Pancreas (tissue), 10 donors: ENCODE measurements around the gene NEK4. TPM values are rescaled to one million over a fixed set of nuclear protein-coding genes. Genes with fewer than 3 reads are reported as not detected.
"Not testable (repeated sequence)": the region's sequence is repeated elsewhere in the genome, so short reads cannot be mapped to it uniquely, and the experiment has no call there.

Experiments used
- ATAC-seq, 4 donors: fragments of 200-7000 bp; cut with Tn5 transposase; one replicate each; pipeline versions ENCODE4 v1.8.0 to v1.9.1; 2020; ENCODE audit warnings: mild to moderate bottlenecking in 4 of 4, moderate library complexity in 4 of 4
- DNase-seq, 6 donors: peaks; one replicate each; pipeline ENCODE4 v3.0.0-alpha.2; 2020
- FAIRE-seq: peaks from 2 replicates; lab custom pipeline; 2012; peaks lifted over from hg19 to GRCh38; lab: Jason Lieb, UNC
- H3K27ac ChIP-seq, 4 donors: fragments of 200-600 bp; sonication (generic); 1 replicate in 3 of 4; 2 replicates in 1 of 4; pipeline versions ENCODE4 v1.5.0 to v1.8.0; 2020
- H3K27me3 ChIP-seq, 4 donors: fragments of 200-600 bp; one replicate each; pipeline ENCODE4 v1.8.0; 2021
- H3K36me3 ChIP-seq, 3 donors: fragments of 200-600 bp; sonication (generic) in 1 of 3; one replicate each; pipeline versions ENCODE4 v1.5.0 to v1.8.0; 2020 to 2021
- H3K4me1 ChIP-seq, 3 donors: fragments of 200-600 bp; one replicate each; pipeline ENCODE4 v1.8.0; 2021
- H3K4me3 ChIP-seq, 4 donors: fragments of 200-600 bp; sonication (generic) in 2 of 4; one replicate each; pipeline versions ENCODE4 v1.5.0 to v1.8.0; 2020 to 2021
- H3K9me3 ChIP-seq, 4 donors: fragments of 200-600 bp; one replicate each; pipeline ENCODE4 v1.8.0; 2021
- WGBS, 2 donors: extraction: QIAGEN DNeasy Blood & Tissue Kit; methylation state at CpG; one replicate each; pipeline ENCODE4 v1.1.7; 2013; 5-methylcytosine and 5-hydroxymethylcytosine counted together
- intact Hi-C, 3 donors: fragments of 100-400 bp; cut with DNase I; formaldehyde crosslinking; loops; one replicate each; pipeline versions ENCODE4 v1.11.1 to v1.14.2; 2022
- polyA plus RNA-seq, 2 donors: library from polyadenylated mRNA; stranded (reverse); fragments of 200-250 nt; gene quantifications; one replicate each; pipeline ENCODE4 v1.2.3, GENCODE V29; 2013
- total RNA-seq, 6 donors: library from RNA; stranded (reverse); fragmentation: NEBNext Ultra II Directional in 4 of 6; extraction: Animal tissue kit (Norgen Biotek cat#: 25700) in 4 of 6; gene quantifications; one replicate each; pipeline versions ENCODE4 v1.2.1 to v1.2.4, GENCODE V29; 2021 to 2023
- TF ChIP-seq, protein P1 (sequence below), 4 donors: fragments of 200-600 bp; sonication (generic) in 3 of 4; IDR thresholded peaks; one replicate each; pipeline versions ENCODE4 v1.5.0 to v1.8.0; 2021; ENCODE audit warnings: antibody characterized with exemption in 4 of 4
- donor health status: healthy with polysubstance abuse.
- donor health status: DM: no; HTN: no; CAD: no; lungs with moderate emphysema.
- donor health status: DM: no; HTN: no; CAD: no.
- donor health status: control.
- donor health status: control.
- donor health status: Bipolar disorder and iron deficiency.
- donor health status: DM: yes; HTN: yes; CAD: no.
- donor health status: DM: no; HTN: no; CAD: no.
- donor health status: DM: no; HTN: no; CAD: no.
- donor health status: DM: yes; HTN: yes; CAD: no.

The NEK4 gene
- total and polyA plus RNA-seq, 8 donors: 4.0 to 22.0 (median 14.8) TPM

DNA sequence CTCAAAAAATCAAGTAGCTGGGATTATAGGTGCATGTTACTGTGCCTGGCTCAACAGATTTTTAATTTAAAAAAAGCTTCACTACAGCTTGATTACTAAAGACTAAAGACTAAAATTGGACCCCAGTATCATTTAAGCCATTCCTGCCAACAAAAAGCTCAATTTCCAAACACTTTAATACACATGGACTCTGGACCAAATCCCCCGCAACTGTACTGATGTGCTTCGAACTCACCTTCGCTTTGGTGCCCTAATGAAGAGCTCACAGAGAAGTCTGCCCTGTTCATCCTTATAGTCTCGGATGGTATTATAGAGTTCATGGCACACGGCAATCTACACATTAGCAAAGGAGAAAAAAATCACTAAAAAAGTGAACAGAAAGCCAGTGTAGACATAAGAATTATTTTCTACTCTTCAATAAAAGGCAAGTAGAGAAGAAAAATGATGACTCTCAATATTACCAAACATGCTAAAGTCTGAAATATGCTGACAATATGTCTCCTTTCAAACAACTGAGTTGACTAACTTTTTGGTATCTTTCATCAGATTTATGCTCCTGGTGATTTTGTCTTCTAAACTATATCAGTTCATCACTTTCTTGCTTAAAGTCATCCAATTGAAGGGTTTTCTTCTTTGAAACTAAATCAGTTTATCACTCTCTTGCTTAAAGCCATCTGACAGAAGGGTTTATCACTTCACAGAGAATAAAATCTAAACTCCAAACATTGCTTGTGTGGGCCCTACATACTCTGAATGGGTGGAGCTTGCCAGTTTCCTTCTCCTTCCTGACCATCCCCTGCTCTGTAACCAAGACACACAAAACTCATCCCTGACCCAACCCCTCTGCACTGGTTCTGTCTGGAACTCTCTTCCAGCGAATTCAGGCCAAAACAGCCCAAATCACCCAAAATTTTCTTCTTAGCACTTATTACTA is 92.2 kb downstream of the NEK4 start:
- ATAC-seq (no peak), FAIRE-seq (no peak)
- no peak overlapping the region for H3K27ac ChIP-seq

DNA sequence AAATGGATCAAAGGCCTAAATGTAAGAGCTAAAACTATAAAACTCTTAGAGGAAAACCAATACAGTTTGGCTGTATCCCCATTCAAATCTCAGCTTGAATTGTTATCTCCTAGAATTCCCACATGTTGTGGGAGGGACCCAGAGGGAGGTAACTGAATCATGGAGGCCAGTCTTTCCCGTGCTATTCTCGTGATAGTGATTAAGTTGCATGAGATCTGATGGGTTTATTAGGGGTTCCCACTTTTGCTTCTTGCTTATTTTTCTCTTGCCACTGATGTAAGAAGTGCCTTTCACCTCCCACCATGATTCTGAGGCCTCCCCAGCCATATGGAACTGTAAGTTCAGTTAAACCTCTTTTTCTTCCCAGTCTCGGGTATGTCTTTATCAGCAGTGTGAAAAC is 94.5 kb downstream of the NEK4 start:
- H3K27me3 ChIP-seq, FAIRE-seq, DNase-seq, intact Hi-C loops, ATAC-seq, H3K27ac ChIP-seq, H3K9me3 ChIP-seq, H3K4me3 ChIP-seq: not testable (repeated sequence)
- WGBS, 2 donors: 49 to 52% methylated on average over 3 of the region's 3 CpGs
- peaks cover 0 to 30% (median 7%) of the 10 kb centered on the region in 3 donors for H3K36me3 ChIP-seq
- peaks cover 0 to 13% (median 11%) of the 10 kb centered on the region in 3 donors for H3K4me1 ChIP-seq

More for the DNA sequence above, 92.2 kb downstream of the NEK4 start:
- peaks cover 0 to 30% (median 7%) of the 10 kb centered on the region in 3 donors for H3K36me3 ChIP-seq
- no peaks in the 10 kb centered on the region for H3K9me3 ChIP-seq
- peaks cover 11 to 27% (median 11%) of the 10 kb centered on the region in 3 donors for H3K4me1 ChIP-seq
- H3K27me3 ChIP-seq: no peaks in the 10 kb centered on the region
- TF ChIP-seq, protein P1, sequence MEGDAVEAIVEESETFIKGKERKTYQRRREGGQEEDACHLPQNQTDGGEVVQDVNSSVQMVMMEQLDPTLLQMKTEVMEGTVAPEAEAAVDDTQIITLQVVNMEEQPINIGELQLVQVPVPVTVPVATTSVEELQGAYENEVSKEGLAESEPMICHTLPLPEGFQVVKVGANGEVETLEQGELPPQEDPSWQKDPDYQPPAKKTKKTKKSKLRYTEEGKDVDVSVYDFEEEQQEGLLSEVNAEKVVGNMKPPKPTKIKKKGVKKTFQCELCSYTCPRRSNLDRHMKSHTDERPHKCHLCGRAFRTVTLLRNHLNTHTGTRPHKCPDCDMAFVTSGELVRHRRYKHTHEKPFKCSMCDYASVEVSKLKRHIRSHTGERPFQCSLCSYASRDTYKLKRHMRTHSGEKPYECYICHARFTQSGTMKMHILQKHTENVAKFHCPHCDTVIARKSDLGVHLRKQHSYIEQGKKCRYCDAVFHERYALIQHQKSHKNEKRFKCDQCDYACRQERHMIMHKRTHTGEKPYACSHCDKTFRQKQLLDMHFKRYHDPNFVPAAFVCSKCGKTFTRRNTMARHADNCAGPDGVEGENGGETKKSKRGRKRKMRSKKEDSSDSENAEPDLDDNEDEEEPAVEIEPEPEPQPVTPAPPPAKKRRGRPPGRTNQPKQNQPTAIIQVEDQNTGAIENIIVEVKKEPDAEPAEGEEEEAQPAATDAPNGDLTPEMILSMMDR (IDR thresholded peaks at IDR 0.05): no peak
- DNase-seq: no peak
- H3K4me3 ChIP-seq: no peak overlapping the region
- intact Hi-C loops: no loop called here
- 95% methylated on average over 6 of the region's 6 CpGs for WGBS, 2 donors

DNA sequence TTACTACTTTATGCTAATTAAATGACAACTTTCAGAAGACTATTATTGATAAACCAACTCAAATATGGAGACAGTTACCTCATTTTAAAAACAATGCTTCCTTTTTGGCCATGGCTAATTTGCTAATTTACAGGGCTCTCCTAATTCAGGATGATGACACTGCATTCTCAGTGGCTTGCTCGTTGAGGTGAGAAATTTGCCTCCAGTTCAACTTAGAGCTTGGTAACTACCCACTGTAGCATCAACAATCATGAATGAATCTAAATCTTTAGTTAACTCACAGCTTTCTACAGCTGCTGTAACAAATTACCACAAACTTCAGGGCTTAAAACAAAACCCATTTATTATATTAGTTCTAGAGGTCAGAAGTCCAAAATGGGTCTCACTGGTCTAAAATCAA is 99.1 kb downstream of the NEK4 start:
- WGBS, 2 donors: 62 to 70% methylated on average over 1 of the region's 1 CpG
- no peak for DNase-seq

DNA sequence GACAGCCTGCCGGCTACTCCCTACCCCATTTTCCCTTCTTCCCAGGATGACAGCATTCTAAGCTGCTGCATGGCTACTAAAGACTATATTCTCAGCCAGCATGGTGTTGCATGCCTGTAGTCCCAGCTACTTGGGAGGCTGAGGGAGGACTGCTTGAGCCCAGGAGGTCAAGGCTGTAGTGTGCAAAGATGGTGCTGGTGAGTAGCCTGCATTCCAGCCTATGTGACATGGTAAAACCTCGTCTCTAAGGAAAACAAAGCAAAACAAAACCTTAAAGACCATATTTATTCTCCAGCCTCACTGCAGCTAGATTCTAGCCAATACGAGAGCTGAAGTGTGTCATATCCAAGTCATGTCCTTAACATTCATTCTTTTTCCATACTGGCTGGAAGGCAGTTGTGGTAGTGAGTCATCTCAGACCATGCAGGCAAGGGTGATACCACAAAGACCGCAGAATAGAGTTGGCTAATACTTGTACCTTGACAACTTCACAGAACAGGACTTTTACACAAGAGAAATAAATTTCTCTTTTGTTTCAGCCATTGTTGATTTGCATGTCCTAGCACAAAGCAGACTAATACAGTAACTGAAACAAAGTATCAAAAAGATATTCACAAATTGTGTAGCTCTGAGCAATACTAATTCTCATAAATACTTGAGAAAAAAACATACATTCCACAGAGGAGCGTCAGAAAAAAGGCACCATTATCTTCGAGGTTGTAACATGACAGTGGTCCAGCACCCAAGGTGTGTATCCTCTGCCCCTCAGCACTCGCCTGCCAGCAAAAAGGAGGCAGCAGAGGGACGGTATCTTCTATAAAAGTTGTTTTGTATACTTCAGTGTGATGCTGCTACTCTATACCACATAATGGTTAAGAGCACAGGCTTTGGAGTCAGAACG is 99.9 kb downstream of the NEK4 start:
- Histone ChIP-seq H3K9me3 (no peaks in the 10 kb centered on the region), H3K4me3 (no peak overlapping the region), H3K4me1 (no peaks in the 10 kb centered on the region), H3K27me3 (no peaks in the 10 kb centered on the region), H3K27ac (no peak overlapping the region), H3K36me3 (peaks cover 0 to 12% (median 0%) of the 10 kb centered on the region in 3 donors)
- FAIRE-seq (no peak), DNase-seq (no peak), ATAC-seq (peak in 3 of 4 donors; percentile 52 to 83 (median 71))
- 83 to 90% methylated on average over 9 of the region's 9 CpGs for WGBS, 2 donors
- intact Hi-C loops: no loop called here
- TF ChIP-seq, protein P1 (IDR thresholded peaks at IDR 0.05): no peak

More for the DNA sequence above, 99.1 kb downstream of the NEK4 start:
- TF ChIP-seq, protein P1 (IDR thresholded peaks at IDR 0.05): no peak
- Histone ChIP-seq H3K9me3 (no peaks in the 10 kb centered on the region), H3K36me3 (peaks cover 0 to 19% (median 0%) of the 10 kb centered on the region in 3 donors), H3K4me1 (no peaks in the 10 kb centered on the region), H3K27me3 (no peaks in the 10 kb centered on the region), H3K27ac (no peak overlapping the region), H3K4me3 (no peak overlapping the region)
- no peak for FAIRE-seq
- no peak for ATAC-seq
- intact Hi-C loops: no loop called here

DNA sequence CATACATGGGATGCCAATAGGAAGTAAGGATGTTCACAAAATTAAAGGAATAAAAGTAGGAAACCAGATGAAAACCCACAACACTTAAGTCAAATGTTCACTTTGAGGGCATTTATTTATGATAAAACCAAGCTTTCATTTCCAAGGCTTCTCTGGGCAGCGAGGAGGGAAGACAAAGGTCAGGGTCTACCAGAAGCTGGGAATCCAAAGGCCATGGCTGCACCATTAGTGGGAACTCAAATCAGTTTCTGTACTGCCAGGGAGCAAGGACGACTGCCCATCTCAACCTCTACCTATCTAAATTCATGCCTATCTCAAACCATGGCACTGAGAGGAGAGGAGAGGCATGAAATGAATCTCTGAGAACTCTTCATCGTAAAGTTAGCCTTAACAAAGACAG is 107.6 kb downstream of the NEK4 start:
- Histone ChIP-seq H3K9me3 (no peaks in the 10 kb centered on the region), H3K27me3 (no peaks in the 10 kb centered on the region), H3K27ac (no peak overlapping the region), H3K4me3 (no peak overlapping the region), H3K36me3 (peaks cover 0 to 45% (median 13%) of the 10 kb centered on the region in 3 donors), H3K4me1 (no peaks in the 10 kb centered on the region)
- 68 to 79% methylated on average over 3 of the region's 3 CpGs for WGBS, 2 donors
- no peak for DNase-seq
- TF ChIP-seq, protein P1 (IDR thresholded peaks at IDR 0.05): no peak
- intact Hi-C loops: no loop called here
- ATAC-seq: no peak
- no peak for FAIRE-seq
